Activated CD8-positive, alpha-beta memory T cell treated with anti-CD3 and anti-CD28 coated beads, Interleukin-2, amount 50 U/mL, for 24 hours (primary cell): Measurements from ENCODE around the gene PPIL1.

ENCODE experiments used
- DNase-seq: peaks from one replicate; pipeline ENCODE4 v3.0.0-alpha.2; 2020; ENCODE audit errors: extremely low read depth

PPIL1 gene

GRCh38 chr6:36855750-36856149 lies 18.9 kb downstream of the PPIL1 start:
- DNase-seq, result no peak

- DNase-seq, result no peak
These were observed 21.3 kb downstream of the PPIL1 start for GRCh38 chr6:36853325-36853724.

GRCh38 chr6:36852481-36853147 lies 22.0 kb downstream of the PPIL1 start:
- no peak for DNase-seq

- no peak for DNase-seq
These were observed 23.0 kb downstream of the PPIL1 start for GRCh38 chr6:36851626-36852025.

- DNase-seq, result no peak
These were observed 23.4 kb downstream of the PPIL1 start for GRCh38 chr6:36851149-36851614.

GRCh38 chr6:36850021-36850420 lies 24.6 kb downstream of the PPIL1 start:
- no peak for DNase-seq

- no peak for DNase-seq
These were observed 25.8 kb downstream of the PPIL1 start for GRCh38 chr6:36848658-36849441.

- DNase-seq, result no peak
These were observed 26.6 kb downstream of the PPIL1 start for GRCh38 chr6:36847991-36848390.

- no peak for DNase-seq
These were observed 27.5 kb downstream of the PPIL1 start for GRCh38 chr6:36847152-36847551.

- DNase-seq, result no peak
These were observed 29.4 kb downstream of the PPIL1 start for GRCh38 chr6:36845233-36845632.

- no peak for DNase-seq
These were observed 30.1 kb downstream of the PPIL1 start for GRCh38 chr6:36844232-36845170.

- DNase-seq, result no peak
These were observed 31.4 kb downstream of the PPIL1 start for GRCh38 chr6:36843170-36843569.

GRCh38 chr6:36841756-36842155 lies 32.8 kb downstream of the PPIL1 start:
- DNase-seq, result no peak

- no peak for DNase-seq
These were observed 33.9 kb downstream of the PPIL1 start for GRCh38 chr6:36840432-36841403.

- DNase-seq, result no peak
These were observed 34.7 kb downstream of the PPIL1 start for GRCh38 chr6:36839749-36840431.

GRCh38 chr6:36838896-36839748 lies 35.5 kb downstream of the PPIL1 start, which contains the start of gene CPNE5:
Gene CPNE5 (minus strand): TSS chr6:36839444. CDS start chr6:36839377, 67 bp downstream.
- no peak for DNase-seq

GRCh38 chr6:36837686-36838085 lies 36.9 kb downstream of the PPIL1 start:
- no peak for DNase-seq

GRCh38 chr6:36837022-36837339 lies 37.6 kb downstream of the PPIL1 start:
- DNase-seq, result no peak
